ENCODE results near the gene BTBD16.

Gene BTBD16

DNA sequence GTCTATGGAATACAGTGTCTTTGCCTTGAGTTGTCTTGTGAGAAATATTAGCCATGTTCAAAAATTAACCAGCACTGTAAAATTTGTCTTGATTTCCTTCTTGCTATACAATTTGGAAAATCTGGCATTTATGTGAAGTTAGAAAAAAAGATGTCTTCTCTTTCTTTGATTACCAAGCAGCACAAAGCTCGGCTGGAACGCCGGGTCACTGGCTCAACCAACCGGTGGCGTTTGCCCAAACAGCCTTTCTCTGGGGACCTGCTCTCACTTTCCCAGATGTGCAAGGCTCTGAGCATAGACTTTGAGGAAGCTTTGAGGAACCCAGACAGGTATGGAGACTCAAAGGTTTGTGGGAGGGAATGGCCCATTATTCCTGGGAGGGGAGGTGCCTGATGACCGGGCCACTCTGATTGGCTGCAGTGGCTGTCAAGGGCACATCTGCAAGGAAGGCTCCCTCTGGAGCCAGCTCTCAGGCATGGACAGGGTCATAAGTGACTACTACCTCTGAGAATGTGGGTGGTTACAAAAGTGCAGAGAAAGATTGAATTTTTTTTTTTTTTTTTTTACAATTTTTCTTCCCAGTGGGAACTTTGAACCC, 5.6 kb downstream of the BTBD16 start:
- no peak for DNase-seq

DNA sequence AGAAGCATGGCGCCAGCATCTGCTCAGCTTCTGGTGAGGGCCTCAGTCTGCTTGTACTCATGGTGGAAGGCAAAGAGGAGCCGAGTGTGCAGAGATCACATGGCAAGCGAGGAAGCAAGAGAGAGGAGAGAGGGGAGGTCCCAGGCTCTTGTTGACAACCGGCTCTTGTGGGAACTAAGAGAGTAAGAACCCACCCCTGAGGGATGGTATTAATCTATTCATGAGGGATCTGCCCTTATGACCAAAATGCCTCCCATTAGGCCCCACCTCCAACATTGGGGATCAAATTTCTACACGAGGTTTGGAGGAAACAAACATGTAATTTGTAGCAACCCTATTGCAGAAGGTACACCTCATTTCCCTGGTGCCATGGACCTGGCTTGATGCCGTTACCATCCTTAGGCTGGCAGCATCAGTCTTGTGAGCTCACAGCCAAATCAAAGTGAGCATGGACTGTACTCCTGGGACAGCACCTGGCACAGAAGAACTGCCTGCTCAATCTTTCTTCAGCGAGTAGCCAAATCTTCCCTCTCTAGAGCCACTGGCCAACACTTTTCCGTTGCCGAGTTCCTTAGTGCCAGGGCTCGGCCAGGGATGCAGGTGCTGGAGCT, 6.5 kb downstream of the BTBD16 start:
- DNase-seq, result no peak

DNA sequence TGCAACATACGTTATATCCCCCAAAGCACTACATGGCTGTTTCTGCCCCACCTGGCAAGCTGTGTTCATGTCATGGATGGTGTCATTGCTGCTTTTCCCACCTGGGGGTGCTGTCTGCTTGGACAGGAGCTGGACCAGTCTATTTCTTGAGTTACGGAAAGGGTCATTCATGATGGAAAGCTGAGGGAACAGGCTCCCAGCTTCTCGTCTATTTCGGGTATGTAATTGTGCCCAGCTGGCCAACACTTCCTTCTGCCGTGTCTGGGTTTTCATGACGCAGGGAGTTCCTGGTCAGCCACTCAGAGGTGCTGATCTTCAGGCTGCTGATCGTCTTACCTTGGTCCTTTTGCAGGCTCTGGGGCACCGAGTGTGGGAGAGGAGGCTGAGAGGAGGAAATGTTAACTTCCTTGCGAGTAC, 8.6 kb downstream of the BTBD16 start:
- DNase-seq, result peak; percentile 19 to 52

DNA sequence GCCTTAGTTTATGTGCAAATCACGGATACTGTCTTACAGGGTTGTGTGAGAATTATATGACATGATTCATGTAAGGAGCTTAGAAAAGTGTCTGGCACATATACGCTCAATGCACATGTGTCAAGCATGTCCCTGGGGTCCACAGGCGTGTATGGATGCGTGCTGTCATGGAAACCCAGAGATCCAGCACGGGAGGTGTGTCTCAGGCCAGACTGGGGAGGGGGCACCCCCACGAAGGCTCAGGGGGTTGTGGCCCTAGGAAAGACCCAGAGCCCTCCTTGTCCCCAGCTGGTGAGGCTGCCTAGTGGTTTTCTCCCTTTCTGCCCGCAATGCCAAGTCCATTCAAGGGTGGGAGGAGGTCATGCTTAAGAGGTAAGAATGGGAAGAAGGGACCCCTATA, 9.1 kb downstream of the BTBD16 start:
- no peak for DNase-seq

DNA sequence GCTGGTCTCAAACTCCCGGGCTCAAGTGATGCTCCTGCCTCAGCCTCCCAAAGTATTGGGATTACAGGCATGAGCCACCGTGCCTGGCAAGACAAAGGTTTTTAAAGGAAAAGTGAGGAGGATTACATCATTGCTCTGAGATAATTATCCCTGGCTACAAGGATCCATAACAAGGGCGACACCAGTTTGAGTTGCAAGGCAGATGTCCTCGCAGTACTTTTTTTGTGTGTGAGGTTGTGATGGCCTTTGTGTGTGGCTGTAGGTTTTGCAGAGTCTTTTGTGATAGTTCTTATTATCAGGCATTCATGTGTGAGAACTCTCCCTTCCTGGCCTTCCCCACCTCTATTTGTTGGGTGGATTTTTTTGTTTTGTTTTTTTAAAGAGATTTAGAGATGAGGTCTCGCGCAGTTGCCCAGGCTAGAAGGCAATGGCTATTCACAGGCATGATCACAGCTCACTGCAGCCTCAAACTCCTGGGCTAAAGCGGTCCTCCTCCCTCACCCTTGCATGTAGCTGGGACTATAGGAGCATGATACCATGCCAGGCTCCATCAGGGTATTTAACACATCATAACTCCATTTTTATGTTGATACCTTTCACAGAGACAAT, 10.0 kb downstream of the BTBD16 start:
- no peak for DNase-seq

DNA sequence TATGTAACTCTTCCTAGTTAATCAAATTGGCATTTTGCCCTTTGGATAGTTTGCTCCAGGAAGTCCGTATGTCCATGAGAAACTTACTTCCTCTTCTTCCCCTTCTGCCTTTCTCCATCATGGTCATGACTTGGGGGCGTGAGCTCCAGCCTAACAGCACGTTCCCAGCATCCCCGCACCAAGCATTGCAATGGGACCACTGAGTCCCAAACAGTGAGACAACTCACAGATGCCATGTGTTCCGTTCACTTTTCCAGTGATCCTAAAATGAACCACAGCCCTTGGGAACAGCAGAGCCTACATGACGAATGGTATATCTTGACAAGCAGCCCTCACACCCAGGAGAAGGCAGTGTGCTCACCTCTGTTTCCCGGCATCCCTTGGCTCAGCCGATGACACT, 10.7 kb downstream of the BTBD16 start:
- no peak for DNase-seq

DNA sequence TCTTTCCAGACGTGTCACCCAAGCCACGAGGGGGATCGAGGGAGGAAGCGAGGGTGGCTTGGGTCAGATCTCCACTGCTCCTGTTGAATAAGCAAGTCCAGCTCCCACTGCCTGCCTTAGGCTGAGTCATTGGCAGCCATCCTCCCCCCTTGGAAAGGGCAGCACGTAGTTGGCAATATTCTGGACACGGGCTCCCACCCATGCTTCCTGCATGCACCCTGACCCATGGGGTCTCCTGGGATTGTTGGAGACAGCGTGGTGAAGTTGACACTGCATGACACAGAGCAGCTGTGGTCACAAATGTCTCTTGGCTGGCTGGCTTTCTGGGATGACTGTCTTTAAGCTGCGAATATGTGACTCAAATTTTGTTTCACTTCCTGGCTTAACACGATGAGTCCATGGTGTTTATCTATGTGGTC, 11.2 kb downstream of the BTBD16 start:
- DNase-seq, result no peak

DNA sequence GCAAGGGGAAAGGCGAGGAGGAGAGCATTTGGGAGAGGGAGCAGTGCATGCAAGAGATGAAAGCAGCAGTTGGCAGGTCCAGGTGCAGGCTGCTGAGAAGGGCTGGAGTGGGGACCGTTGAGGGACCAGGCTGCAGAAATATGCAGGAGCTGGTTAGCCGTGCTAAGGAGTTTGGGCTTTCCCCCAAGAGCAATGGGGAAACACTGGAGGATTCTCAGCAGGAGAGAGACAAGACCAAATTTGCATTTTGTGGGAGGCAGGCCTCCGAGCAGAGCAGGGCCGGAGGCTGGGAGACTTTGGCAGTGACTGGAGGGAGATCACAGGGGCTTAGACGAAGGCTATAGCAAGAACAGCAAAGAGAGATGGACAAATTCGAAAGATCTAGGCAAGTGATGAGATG, 11.8 kb downstream of the BTBD16 start:
- no peak for DNase-seq

DNA sequence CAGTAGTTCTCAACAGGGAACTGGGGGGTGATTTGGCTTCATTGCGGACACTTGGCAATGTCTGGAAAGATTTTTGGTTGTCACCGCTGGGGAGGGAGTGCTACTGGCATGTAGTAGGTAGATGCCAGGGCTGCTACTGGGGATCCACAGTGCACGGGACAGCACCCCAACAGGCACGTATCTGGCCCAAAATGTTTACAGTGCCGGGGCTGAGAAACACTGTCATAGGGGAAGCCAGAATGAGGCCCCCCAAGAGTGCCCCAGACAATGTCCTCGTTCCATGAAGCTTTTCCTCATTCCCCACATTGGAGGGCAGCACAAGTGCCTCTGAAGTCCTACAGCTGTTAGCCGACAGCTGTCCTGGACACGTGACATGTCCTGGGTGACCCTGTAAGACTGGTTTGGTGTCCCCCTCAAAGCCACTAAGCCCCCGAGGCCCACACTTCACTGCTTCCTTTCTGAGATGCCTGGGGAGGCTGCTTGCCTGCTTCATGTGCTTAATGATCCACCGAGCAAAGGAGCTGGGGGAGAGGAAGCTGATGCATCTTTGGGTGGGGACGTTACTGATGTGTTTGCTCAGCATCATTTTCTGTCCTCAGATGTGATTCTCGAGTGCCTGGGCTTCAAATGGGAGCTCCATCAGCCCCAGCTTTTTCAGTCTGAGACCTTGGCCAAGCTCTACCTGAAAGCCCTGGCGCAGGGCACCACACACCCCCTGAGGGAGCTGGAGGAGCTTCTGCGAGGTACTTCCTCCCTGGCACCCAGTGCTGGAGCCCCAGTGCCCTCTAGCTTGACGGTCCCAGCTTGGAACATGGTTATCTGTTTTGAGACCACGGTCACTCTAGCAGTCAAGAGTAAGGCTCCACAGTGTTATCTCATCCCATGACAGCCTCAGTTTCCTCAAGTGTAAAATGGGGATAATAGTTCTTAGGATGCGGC, 14.7 kb downstream of the BTBD16 start:
- no peak for DNase-seq

DNA sequence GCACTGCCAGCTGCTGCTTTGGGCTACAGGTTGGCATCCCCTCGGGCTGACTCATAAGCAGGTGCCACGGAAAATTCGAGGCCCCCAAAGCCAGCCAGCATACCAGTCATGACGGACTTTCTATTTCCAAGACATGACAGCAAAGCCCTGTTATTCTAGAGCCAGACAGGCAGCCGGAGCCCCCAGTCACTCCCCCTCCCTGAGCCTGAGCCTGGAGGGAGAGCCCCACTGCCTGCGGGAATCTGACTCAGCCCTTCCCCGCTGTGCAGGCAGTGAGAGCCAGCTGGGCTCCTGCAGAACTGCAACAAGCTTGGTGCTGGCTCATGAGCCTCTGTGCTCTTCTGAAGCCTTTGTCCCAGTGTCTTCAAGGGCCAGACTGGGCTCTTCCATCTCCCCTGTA, 15.8 kb downstream of the BTBD16 start:
- peak; percentile 8 to 49 for DNase-seq

DNA sequence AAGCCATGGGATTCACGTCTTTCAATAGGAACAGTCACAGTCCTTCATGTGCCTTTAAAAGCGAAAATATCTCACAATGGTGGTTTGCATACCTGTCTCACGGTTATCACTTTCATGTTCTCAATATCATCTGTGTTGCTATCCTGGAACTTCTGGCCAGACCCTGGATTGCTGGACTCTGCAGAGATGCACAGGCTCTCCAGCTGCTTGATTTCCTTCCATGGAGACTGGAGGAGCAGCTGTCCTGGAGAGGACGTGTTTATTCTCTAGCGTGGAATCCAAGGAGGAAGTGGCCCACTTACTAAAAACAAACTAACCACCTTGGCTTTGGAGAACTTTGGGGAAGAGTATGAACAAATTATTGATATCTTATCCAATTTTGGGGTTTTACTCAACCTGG, 16.5 kb downstream of the BTBD16 start:
- DNase-seq, result no peak

DNA sequence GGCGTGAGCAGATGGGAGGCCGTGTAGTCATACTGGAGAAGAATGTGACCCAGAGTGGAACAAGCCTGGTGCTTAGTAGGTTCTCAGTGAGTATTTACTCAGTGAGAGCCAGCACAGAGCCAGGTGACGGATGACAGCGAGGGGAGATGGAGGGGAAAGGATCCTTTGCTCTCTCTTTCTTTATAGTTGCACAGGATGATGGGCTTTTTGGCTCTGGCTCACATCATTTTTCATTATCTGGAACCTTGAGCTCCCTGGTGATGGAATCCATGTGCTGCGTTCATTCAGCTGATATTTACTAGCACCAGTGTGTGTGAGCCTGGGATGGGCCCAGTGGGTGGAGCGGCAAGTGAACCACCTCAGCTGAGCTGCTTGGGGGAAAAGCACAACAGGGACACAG, 17.2 kb downstream of the BTBD16 start:
- no peak for DNase-seq

DNA sequence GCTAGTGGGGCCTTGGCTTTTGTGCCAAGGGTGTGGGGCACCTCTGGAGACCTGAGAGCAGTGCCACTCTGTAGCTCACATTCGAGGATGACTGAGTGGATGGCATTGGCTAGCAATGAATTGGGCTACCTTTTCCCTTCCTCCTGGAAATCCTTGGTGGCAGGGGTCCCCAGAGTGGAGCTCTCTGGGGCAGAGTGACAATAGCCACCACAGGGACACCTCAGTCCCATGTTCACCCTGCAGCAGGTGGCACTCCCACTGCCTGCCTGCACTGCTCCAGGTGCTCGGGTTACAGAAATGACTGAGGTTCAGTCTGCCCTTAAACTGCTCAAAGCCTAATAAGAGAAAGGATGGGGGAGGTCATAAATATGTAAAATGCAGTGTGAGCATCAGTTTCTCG, 17.8 kb downstream of the BTBD16 start:
- no peak for DNase-seq

DNA sequence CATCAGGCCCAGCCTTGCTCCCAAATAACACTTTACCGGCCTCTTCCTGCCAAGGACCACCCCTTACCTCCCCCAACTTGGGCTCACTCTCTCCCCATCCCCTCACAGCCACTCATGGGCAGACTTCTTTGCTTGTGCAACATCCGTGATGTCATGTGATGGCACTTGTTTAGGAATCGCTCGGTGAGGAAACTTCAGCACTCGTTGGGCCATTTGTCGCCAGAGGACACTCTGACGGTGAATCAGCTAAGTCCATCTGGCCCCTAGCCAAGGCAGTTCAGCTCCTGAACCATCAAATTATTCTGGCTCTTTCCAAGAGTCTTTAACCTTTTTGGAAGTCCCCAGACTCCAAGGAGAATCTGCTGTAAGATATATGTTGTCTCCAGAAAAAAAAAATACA, 19.2 kb downstream of the BTBD16 start:
- DNase-seq, result no peak

DNA sequence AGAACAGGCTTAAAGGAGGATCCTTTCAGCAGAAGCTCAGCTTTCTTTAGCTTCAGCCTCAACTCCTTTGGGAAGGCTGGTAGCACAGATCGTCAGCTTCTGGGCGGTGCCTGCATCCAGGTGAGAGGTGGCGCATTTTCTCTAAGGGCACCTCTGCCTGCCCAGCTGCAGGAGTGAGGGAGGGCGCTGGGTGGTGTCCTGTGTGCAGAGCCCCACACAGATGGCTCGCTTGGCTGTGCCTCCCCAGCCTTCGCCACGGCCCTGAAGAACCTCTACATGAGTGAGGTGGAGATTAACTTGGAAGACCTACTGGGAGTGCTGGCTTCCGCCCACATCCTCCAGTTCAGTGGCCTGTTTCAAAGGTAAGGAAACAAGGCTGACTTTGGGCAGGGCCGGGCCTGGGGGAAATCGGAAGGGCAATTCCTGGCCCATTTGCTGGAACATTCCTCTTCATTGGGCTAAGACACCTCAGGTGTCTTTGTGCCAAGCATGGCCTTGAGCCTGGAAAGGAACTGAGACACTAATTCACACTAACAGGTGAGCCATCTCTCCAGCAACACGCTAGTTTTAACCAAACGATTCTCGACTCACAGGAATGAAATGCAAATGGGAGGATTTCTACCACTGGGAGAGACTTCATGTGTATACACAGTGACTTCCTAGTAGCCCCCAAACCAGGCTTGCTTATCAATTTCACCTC, 19.9 kb downstream of the BTBD16 start:
- no peak for DNase-seq

DNA sequence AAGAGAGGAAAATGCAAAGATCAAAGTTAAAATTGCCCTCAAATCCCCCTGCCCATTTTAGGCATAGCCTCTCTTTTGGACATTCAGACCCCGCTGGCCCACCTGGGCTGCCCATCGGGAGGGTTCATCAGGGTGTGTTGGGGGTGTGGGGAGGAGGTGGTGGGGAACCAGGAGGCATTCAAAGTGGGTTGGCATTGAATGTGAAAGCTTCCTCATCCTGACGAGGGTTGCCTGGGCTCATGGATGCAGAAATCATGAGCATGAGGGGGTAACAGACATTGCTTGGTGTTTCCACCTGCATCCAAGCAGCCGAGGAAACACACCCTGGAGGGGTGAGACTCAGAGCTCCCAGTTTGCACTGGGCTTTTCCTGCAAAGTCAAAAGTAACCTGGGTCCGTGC, 20.6 kb downstream of the BTBD16 start:
- DNase-seq, result no peak

DNA sequence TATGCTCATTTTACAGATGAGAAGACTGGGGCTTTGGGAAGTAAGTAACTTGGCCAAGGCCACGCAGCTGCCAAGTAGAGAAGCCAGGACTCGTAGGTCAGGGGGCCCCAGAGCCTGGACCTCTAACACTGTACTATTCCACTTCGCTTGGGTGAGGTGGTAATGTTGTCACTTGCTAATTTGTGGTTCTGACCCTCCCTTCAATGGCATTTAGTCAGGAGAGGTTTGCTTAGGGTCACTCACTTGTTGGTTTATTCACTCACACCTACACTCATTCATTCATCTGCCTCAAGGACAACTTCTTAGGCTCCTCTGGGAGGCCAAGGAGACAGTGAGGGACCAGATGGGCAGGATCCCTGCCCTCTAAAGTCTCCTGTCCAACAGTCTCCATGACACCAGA, 21.3 kb downstream of the BTBD16 start:
- no peak for DNase-seq

DNA sequence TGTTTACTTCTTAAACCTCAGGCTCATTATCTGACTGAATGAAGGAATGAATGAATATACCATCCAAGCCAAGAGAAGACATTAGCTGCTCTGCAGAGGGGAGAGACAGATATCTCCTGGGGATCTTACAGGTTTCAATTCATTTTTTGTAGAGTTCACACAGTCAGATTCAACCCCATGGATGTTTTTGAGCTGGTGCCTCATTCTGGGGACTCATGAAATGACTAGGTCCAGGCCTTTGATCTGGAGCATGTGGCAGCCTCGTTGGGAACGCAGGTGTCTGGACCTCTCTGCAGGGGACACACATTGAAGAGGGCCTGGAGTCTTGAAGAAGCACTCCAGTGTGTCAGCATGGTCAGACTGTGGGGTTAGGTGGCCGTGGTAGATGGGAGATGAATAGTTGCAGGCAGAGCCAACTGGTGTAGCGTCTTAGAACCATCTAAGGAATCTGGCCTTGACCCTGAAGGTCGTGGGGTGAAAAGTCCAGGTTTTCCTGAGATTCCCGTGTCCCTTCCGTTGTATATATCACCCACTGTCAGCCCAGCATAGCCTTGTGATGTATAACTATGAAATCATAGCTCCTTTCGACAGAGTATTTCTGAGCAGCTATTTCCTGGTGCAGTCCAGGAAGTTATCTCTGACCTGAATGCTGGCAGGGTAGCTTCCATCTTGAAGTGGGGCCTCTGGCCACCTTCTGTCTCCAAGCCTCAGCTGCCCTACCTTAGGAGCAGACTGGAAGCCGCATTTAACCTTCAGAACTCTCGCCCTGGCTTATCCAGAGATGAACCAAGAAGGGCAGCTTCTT, 22.3 kb downstream of the BTBD16 start:
- no peak for DNase-seq

DNA sequence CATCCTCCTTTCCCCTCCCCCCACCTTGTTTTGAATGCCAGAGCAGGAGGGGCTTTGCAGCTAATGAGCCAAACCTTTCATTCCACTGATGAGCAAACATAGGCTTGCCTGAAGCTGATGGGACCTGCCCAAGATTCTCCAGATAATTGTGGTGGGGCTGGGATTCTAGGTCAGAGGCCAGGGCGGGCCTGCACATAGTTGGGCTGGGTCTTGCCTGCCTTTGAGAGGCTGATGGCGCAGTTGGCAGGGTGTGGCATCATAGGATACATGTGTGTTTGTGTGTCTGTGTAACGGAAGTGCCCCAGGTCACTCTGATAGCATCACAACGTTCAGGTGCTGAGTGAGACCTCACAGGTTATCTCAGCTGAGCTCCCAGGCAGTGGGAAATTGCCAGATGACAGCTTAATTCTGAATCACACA, 22.9 kb downstream of the BTBD16 start:
- no peak for DNase-seq

DNA sequence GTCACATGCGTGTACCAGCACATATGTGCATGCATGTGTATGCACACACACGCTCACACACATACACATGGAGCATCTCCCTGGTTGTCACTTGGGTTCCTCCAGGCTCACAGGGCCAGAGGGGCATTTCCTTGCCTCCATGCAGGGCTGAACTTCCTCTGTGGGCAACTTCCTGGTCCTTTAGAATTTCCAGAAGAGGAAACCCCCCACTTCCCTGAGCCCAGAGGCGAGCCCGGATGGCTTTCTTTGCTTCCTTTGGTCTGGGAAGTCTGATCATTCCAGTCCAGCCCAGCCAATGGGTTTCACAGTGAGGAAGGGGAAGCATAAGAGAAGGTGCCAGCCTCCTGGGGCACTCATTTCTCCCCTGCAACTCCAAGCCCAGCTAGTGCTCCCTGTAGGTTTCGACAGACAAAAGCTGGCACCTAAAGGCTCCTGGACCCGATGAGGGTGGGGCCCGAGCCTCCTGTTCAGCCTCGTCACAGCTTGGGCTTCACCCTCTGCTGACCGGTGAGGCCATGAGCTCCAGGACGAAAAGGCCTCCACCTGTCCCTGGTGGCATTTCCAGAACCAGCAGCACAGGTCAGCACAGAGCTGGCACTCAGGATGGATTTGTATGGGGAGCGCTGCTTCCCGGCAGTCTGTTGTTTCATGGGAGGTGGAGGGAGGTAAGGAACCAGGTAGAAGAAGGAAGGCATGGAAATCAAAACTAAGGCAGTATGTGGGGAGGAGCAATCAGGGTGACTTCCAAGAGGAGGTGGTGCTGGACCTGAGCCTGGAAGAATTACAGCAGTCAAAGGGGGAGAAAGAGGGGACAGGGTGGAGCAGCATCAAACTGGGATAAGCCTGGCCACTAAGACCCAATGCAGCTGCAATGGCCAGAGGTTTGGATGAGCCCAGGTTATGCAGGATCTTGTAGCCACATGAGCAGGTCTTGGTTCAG, 23.7 kb downstream of the BTBD16 start:
- DNase-seq, result no peak

DNA sequence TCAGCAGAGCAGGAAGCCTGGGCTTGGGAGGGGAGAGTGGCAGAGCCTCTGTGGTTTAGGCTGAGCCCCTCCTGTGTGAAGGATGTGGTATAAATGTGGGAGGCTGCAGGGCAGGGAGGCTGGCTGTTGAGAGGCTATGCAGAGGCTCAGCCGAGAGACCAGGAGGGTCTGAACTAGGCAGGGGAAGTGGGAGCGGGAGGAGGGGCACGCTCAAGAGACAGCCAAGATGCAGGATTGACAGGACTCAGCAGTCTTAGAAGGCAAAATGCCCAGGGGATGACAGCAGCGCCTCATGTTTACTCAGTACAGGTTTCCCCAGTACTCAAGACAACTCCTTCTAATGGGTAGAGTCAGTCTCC, 24.3 kb downstream of the BTBD16 start:
- no peak for DNase-seq
